Astrocyte of the spinal cord (primary cell): Measurements from ENCODE around the gene SEC14L2.

Source experiments
- DNase-seq: peaks from one replicate; pipeline ENCODE4 v3.0.0; 2011; ENCODE audit warnings: low read depth, low spot score
- H3K4me3 ChIP-seq: 2 replicates; pipeline ENCODE4 v1.5.1; 2011; ENCODE audit warnings: low read depth, mild to moderate bottlenecking, low read length, moderate library complexity
- in situ Hi-C: cut with HindIII; loops from 2 replicates; pipeline ENCODE4 v1.10.0; 2017; ENCODE audit warnings: low sequenced_read_pairs
- TF ChIP-seq, protein P1 (sequence below): IDR thresholded peaks from 2 replicates; pipeline ENCODE4 v1.5.1; 2012; ENCODE audit warnings: low read depth, mild to moderate bottlenecking, low read length, inconsistent platforms

Gene SEC14L2

GRCh38 chr22:30396871-30397655 is at the start of gene SEC14L2:
SEC14L2 (plus strand) TSS chr22:30397018; CDS start chr22:30397117, 99 bp downstream.
- TF ChIP-seq, protein P1, sequence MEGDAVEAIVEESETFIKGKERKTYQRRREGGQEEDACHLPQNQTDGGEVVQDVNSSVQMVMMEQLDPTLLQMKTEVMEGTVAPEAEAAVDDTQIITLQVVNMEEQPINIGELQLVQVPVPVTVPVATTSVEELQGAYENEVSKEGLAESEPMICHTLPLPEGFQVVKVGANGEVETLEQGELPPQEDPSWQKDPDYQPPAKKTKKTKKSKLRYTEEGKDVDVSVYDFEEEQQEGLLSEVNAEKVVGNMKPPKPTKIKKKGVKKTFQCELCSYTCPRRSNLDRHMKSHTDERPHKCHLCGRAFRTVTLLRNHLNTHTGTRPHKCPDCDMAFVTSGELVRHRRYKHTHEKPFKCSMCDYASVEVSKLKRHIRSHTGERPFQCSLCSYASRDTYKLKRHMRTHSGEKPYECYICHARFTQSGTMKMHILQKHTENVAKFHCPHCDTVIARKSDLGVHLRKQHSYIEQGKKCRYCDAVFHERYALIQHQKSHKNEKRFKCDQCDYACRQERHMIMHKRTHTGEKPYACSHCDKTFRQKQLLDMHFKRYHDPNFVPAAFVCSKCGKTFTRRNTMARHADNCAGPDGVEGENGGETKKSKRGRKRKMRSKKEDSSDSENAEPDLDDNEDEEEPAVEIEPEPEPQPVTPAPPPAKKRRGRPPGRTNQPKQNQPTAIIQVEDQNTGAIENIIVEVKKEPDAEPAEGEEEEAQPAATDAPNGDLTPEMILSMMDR, result no peak
- peak; percentile 38 for DNase-seq

GRCh38 chr22:30347255-30347892 is 49.4 kb upstream of the SEC14L2 start:
- H3K4me3 ChIP-seq, result no peak overlapping the region
- in situ Hi-C loops, result no loop called here
- DNase-seq, result no peak
- TF ChIP-seq, protein P1, result no peak

More at GRCh38 chr22:30396871-30397655, at the start of gene SEC14L2:
- peak within 1 kb of the TSS; percentile 74 for H3K4me3 ChIP-seq
- in situ Hi-C loops, result no loop called here

DNA sequence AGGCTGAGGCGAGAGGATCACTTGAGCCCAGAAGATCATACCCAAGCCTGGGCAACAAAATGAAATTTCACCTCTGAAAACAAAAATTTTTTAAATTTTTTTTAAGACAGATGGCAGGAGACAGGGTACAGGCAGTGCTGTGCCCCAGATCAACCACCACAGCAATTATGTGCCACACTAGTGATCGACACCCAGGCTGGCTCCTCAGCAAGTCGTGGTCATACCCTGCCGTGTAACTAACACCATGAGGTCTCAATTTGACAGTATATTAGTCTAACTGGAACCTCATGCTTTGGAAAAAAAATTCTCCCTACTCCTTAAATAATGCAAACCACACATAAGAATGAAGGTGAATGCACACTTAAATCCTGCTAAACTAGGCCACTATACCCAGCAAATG is 48.4 kb upstream of the SEC14L2 start:
- DNase-seq, result no peak
- TF ChIP-seq, protein P1, result no peak
- in situ Hi-C loops, result no loop called here
- H3K4me3 ChIP-seq, result no peak overlapping the region

GRCh38 chr22:30348809-30349208 is 48.0 kb upstream of the SEC14L2 start:
- no peak for DNase-seq
- in situ Hi-C loops, result no loop called here
- H3K4me3 ChIP-seq, result no peak overlapping the region
- TF ChIP-seq, protein P1, result no peak

DNA sequence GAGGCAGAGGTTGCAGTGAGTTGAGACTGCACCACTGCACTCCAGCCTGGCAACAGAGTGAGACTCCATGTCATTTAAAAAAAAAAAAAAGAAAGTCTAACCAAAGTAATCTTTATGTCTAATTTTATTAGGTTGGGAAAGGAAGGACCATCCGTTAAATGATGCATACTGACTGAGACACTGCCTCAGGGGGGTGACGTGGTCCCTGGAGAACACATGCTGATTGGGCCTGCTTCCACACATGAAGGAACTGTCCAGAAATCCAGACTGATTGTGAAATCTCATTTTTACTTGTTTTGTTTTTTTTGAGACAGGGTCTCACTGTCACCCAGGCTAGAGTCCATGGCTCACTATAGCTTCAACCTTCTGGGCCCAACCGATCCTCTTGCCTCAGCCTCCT is 45.6 kb upstream of the SEC14L2 start:
- no peak for DNase-seq
- H3K4me3 ChIP-seq, result no peak overlapping the region
- TF ChIP-seq, protein P1, result no peak
- in situ Hi-C loops, result no loop called here

GRCh38 chr22:30354644-30355043 is 42.2 kb upstream of the SEC14L2 start:
- TF ChIP-seq, protein P1, result no peak
- H3K4me3 ChIP-seq, result no peak overlapping the region
- in situ Hi-C loops, result no loop called here
- no peak for DNase-seq
